ENCODE data around the gene HABP4. TPM values are rescaled to one million over a fixed set of nuclear protein-coding genes. Genes with fewer than 3 reads are reported as not detected.

HABP4 gene
- total RNA-seq, 1 donor: 12.4 TPM

Other genes starting within 250 kb of the HABP4 start
- not detected for gene HSD17B3, start 148.0 kb upstream of the HABP4 start, total RNA-seq
- 19.1 TPM for gene SLC35D2, start 66.5 kb upstream of the HABP4 start, total RNA-seq
- gene ZNF367, start 31.8 kb upstream of the HABP4 start, total RNA-seq: 7.8 TPM
- gene CDC14B, start 169.7 kb downstream of the HABP4 start, total RNA-seq: 7.6 TPM
- gene PRXL2C, start 205.1 kb downstream of the HABP4 start, total RNA-seq: 19.5 TPM

Measured in mononuclear cell (primary cell).